Measurements from ENCODE around the gene SIRPG.

SIRPG gene

DNA sequence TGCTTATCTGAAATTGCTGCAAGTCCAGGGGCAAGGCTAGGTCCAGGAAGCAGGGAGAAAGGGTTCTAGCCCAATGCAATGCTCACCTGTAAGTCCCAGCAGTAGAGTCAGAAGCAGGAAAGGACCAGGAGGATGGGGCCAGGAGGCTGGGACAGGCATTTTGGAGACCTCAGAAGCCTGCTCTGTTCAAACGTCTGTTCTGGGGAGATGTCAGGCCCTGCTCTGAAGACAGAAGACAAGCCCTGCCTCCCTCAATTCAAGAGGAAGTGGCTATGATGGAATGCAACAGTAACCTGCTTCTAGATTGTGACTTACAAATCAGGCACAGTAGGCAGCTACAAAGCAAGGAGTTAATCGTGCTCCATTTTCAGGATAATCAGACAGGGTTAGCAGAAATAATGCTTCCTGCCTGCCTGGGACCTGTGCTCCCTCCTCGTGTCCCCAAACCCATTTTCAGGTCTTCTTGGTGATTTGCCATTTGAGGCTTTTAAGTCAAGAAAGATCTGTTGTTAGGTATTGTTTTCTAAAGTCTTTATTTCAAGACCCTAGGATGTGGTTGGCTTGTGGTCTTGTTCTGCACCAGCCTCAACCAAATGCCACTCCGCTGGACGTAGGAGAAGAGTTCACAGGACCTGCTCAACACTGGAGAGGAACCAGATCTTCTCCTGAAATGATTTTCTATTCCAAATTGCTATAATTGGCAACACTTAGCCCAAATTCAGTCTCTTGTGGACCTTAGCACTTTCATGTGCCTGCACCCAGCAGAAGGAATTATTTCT is at the start of gene SIRPG:
TSS of gene SIRPG (minus strand) at position 224 of the 779 bp plus-strand sequence. CDS start at position 159, 65 bp downstream.
- DNase-seq (ENCODE audit: low read depth) = no peak

DNA sequence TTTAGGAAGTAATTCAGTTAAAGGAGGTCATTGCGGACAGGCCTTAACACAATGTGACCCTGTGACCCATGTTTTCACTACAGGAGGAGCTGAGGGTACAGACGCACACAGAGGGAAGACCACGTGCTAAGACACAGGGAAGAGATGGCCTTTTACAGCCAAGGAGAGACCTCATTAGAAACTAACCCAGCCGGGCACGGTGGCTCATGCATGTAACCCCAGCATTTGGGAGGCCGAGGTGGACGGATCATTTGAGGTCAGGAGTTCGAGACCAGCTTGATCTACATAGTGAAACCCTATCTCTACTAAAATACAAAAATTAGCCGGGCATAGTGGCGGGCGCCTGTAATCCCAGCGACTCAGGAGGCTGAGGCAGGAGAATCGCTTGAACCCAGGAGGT is 49.3 kb upstream of the SIRPG start:
- DNase-seq (ENCODE audit: low read depth) = peak; percentile 41

DNA sequence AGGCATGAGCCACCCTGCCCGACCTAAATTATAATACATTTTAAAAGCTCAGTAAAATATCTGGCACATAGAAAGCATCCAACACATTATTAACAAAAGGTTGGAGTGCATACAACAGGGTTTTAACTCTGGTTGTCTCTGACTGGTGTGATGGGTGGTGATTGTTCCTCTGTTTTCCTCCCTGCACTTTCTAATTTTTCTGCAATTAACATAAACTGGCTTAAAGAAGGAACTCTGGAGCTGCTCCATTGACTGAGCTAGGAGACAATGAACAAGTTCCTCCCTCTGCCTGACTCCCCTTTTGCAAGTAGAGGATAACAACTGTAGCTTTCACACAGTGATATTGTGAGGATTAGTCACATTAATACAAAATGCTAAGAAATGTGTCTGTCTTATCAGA is 48.5 kb upstream of the SIRPG start:
- no peak for DNase-seq (ENCODE audit: low read depth)

DNA sequence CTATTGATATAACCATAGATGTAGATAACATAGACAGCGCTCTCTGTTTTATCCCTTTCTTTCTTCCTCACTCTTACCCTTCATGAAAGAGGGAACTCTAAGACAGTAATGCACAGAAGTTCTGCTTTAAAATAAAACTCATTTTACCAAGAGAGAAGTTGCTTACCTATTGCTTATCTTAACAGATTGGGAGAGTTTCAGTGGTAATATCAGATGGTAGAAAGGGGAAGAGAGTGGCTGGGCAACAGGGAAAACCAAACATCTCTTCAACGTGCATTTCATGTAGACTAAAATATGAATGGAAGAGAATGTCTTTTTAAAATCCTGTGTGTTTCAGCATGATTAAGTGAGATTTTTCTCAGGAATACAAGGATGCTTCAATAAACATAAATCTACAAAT is 45.3 kb upstream of the SIRPG start:
- DNase-seq (ENCODE audit: low read depth) = no peak

DNA sequence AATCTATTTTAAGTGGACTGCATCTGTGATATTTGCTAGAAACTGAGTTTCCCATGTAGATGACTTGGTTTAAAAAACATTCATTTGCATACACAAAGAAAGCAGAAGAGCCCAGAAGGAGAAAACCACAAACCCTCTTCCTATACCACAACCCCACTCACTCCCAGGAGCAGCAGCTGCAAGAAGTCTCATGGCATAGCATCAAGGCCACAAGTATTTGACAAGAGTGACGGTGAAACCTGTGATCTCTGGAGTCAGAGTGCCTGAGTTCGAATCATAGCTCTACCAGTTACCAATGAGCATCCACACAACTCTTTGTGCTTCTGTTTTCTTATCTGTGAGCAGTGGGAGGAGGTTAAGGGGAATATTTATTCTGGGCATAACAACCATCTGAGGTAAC is 44.7 kb upstream of the SIRPG start:
- DNase-seq (ENCODE audit: low read depth) = no peak

DNA sequence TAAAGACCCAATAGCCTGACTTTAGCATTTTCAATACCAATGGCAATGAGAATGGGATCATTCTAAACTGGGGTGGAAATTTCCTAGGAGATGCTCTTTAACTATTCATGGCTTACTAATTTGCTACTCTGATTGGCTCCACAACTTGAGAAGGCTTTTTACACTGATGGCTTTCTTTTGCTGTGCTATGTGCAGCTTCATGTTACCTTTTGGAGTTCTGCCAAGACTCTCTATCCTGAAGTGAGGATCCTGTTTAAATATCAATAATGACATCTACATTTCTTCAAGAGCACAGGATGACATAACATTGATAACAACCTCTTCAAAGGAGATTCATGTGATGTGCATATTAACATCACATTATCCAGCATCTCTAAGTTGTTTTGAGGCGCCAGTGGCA is 43.4 kb upstream of the SIRPG start:
- DNase-seq (ENCODE audit: low read depth) = no peak

DNA sequence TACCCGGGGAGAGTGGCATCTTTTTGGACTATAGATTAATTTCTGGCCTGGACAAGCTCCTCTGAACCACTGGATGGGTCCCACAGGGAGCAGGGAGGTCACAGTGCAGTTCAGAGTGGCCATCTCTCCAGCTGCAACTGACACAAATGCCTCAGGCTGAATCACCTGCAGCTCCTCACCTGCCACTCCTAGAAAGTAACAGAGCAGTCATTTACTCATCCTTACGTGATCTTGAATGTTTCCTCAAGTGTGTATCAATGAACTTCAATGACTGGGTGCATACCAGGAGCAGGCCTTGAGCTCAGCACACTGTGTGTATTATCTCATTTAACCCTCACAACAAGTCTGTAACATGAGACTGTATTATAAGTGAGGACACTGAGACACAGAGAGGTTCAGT is 40.0 kb upstream of the SIRPG start:
- no peak for DNase-seq (ENCODE audit: low read depth)

DNA sequence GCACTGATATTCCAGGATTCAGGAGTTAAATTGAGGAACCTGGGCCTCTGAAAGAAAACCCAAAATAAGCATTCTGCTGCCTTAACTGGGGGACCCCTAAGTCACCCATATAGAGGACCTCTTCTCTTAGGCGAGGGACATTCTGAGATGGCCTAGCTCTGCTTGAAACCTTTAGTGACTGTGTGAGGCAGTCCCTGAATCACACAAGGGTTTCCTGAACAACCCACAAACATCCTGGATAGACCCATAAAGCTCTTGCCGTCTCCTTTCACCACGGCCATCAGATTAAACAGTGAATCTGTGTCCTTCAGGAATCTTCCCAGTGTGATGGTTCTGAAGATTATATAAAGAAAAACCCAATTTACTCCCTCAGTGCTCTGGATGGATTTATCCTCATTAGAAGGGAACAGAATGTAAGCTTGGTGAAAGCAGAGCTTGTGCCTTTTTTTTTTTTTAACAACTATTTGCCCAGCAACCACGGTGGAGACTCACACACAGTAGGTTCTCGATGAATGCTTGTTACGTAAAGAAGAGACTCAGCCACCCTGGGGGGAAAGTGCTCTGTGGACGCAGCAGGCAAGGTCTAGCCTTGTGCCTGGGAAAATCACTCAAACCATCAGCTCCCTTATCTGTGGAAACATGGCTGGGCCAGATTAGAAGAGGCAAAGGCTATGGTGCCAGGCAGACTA is 39.1 kb upstream of the SIRPG start:
- no peak for DNase-seq (ENCODE audit: low read depth)

DNA sequence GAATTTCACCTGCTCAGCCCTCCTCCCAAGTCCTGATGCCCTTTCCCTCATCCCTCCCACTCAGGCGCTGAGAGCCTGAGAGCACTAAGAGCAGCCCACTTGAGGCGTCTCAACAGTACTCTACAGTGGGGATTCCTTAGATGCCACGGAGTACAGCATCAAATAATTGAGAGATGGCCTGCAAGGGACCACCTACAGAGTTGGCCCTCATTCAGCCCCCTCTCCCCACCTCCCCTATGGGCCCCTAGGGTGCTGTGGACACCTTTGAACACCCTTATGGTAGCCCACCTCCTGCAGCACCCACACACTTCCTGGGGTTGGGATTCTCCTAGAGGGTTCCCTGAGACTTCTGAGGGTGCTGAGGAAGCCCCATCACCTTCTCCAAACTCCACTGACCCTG is 37.1 kb upstream of the SIRPG start:
- no peak for DNase-seq (ENCODE audit: low read depth)

DNA sequence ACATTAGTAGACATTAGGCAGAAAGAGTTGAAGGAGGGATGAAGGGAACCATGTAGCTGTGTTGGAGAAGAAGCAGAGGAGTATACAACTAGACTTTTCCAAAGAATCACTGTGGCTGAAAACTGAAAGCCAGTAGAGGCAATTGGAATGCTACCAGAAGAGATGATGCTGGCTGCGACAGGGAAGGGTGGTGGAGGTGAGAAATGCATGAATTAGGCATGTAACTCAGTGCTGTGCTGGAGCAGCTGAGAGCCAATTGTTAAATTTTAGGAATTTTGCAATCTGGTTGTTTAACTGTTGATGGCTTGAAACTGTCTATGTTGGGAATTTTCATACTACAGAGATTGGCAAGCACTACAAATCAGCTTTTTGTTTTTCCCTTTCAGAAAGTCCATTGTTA is 35.8 kb upstream of the SIRPG start:
- no peak for DNase-seq (ENCODE audit: low read depth)

DNA sequence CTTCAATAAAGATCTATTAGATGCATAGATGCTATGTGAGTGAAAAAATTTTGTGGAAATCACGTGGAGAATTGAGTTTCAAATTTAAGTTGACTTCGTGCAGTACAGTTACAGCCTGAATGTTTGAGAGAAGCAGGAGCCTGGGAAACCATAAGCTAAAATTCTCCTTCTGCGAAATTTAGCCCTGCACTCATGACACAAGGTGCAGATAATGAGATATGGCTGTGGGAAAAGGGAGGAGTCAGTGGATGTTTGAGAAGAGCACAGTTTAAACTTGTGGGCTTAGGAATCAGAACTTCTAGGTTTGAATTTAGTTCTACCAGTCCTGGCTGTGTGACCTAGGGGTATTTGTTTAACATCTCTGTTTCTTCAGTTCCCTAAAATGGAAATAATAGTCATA is 32.1 kb upstream of the SIRPG start:
- DNase-seq (ENCODE audit: low read depth) = no peak

DNA sequence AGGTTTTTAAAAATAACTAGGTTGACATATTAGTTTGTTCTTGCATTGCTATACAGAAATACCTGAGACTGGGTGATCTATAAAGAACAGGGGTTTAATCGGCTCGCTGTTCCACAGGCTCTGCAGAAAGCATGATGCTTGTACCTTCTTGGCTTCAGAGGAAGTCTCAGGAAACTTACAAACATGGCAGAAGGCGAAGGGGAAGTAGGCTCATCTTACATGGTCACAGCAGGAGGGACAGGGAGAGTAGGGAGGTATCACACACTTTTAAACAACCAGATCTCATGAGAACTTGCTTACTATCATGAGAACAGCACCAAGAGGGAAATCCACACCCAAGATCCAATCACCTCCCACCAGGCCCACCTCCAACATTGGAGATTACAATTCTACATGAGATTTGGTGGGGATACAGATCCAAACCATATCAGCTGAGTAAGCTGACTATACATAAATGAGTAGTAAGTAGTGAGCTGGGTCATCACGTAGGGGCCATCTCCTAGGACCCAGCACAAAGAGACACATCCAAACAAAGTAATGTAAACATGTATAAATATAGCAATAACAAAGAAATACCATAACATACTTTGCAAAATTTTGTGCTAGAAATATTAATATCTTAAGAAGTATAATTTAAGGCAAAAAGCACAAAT is 31.4 kb upstream of the SIRPG start:
- no peak for DNase-seq (ENCODE audit: low read depth)

DNA sequence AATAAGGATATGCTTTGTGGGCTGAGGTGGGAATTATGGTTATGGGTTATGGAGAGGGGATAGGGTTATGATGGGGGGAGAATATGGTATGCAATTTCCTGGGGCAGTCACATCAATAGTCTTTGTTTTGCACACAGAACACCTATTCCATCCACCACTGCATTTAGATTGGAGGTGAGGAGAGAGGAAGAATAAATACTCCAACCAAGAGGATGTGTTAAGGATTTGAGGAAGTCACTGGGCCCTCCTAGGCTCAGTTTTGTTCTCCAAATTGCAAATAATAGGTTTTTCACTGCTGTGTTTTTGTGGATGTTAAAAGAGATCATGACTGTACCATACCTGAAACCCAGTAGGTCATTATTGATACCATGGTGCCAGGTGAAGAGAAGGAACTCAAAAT is 29.5 kb upstream of the SIRPG start:
- no peak for DNase-seq (ENCODE audit: low read depth)

DNA sequence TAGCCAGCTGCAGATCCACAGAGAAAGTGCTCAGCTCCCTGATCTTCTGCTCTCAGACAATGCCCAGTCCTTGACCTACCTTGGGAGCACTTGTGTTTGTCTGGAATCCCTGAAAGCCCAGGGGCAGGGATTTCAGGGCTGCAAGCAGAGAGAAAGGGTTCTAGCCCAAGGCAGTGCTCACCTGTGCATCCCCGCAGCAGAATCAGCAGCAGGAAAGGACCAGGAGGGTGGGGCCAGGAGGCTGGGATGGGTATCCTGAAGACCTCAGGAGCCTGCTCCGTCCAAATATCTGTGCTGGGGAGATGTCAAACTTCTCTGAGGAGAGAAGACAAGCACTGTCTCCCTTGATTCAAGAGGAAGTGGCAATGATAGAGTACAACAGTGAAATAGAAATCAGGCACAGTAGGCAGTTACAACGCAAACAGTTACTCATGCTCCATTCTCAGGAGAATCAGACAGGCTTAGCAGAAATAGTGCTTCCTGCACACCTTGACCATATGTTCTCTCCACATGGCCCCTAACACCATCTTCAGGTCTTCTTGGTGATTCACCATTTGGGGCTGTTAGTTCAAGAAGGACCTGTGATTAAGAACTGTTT is 28.7 kb upstream of the SIRPG start:
- no peak for DNase-seq (ENCODE audit: low read depth)

DNA sequence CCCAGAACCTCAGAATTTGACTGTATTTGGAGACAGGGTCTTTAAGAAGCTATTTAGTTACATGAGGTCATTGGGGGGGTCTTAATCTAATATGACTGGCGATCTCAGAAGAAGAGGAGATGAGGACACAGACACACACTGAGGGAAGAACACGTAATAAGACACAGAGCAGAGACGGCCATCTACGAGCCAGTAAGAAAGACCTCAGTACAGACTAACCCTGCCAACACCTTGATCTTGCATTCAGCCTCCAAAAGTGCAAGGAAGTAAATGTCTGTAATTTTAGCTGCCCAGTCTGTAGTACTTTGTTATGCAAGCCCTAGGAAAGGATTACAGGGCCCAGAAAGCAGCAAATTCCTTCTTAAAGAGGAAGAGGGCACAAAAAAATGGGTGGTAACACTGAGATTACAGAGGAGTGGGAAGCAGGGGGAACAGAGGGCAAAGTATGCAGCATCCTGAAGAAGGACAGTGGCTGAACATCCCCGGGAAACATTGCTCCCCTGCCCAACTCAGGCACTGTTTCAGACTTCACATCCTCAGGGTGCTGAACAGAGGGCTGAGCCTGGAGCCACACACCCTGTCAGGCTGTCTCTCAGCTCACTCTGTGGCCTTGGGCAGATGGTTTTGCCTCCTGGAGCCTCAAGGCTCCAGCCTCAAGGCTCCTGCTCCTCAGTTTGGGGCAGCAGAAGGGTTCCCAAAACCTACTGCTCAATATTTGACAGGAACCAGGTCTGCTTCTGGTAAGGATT is 27.9 kb upstream of the SIRPG start:
- no peak for DNase-seq (ENCODE audit: low read depth)

DNA sequence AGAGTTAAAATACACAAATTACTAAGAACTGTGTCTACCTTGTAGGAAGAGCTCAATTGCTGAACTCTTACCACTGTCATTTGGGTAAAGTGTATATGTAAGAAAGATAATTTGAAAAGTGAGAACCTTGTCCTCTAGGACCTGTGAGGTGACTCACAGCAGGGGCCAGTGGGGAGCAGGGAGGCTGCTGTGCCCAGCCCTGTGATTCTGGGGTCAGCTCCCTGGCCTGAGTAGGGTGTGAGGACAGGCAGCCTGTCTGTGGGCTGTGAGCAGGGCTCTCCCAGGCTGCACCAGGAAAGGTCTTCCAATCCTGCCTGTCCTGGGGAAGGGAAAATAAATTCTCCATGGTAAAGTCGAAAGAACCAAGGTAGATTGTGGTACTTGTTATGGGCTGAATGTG is 27.3 kb upstream of the SIRPG start:
- DNase-seq (ENCODE audit: low read depth) = no peak

DNA sequence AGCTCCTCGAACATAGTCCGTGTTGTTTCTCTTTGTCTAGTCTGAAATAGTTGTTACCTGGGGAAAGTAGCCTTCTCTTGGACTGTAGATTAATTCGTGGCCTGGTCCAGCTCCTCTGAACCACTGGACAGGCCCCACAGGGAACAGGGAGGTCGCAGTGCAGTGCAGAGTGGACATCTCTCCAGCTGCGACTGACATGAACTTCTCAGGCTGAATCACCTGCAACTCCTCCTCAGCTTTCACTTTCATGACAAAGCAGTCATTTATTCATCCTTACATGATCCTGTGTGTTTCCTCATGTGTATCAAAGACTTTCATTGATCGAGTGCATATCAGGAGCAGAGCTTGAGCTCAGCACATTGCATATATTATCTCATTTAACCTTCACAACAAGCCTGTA is 19.1 kb upstream of the SIRPG start:
- DNase-seq (ENCODE audit: low read depth) = no peak

DNA sequence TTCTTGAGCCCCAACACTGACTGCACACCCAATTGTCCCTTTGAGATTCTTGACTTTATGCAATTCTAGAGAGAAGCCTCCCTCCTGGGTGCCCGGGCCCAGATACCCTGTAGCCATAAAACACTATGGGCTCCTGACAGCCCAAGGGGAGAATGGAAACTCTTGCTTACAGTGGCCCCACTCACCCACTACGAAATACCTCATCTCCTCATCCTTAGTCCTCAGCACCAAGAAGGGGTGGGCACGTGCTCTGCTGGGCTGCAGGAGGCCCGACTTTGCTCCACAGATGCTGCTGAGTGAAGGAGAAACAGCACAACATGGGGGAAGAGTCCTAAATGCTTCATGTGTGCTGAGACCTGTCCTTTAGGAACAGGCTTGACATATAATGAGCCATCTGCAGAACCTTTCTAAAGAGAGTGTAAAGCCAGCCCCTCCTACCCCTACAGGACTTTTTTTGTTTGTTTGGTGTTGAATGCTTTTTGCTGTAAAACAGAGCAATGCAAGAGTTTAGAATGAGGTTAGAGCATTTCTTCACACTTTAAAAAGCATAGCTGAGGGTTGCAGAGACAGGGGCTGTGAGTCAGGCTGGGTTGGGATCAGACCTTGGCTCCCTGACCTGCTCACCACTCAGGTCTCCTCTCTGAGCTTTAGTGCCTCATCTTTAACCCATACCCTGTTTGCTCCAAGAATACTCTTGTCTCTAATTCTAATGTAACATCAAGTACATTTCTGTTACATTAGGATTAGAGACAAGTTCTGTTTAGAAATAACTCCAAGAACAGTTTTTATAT is 17.6 kb upstream of the SIRPG start:
- DNase-seq (ENCODE audit: low read depth) = no peak

DNA sequence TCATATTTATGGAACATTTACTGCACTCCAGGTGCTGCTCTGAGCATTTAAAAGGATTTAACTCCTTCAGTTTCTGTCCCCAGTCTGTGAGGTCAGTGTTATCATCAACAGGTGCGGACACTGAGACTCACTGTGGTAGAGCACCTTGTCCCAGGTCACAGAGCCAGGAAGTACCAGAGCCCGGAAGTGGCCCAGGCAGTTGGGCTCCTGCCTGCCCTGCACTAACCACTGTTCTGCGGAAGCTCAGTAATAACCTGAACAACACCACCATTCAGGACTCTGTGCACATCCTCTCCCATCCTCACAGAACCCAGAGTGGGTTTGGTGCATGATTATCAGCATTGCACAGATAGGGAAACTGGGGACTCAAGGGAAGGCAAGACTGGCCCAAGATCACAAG is 16.8 kb upstream of the SIRPG start:
- DNase-seq (ENCODE audit: low read depth) = no peak

DNA sequence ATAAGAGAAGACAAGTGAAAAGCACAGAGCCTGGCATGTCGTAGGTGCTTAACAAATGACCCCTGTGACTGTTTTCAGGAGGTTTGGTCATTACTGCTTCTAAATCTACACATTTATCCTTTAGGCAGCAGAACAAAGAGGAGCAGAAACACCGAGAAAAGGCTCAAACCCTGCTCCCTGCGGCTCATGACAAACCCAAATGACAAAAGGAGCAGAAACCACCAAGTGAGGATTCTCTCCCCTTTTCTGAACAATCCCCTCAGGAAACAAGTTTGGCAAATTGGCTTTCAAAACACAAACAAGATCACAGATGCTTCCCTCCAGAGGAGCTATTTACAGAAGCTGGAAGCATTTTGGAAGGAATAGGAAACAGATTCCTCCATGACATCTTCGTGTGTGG is 15.8 kb upstream of the SIRPG start:
- DNase-seq (ENCODE audit: low read depth) = no peak

DNA sequence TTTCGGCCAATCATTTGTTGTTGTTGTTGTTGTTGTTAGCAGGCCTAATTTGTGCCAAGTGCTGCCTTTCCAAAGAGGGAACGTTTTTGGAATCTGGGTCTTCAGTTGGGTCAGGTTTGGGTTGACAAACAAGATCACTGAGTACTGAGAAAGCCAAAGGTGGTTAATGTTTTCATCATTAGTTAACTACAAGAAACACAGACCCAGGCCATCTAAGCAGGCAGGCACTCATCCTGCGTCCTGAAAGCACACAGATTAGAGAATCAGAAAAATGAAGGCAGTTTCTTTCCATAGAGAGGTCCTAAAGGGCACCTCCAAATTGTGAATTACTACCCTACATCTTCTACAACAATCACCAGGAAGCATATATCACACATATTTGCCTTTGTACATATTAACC is 15.1 kb upstream of the SIRPG start:
- DNase-seq (ENCODE audit: low read depth) = no peak
